Sigmoid colon (tissue), 7 donors: ENCODE data around the gene KCNB1. TPM values are rescaled to one million over a fixed set of nuclear protein-coding genes. Genes with fewer than 3 reads are reported as not detected.

Experiments
- DNase-seq: peaks from one replicate; pipeline ENCODE4 v3.0.0-alpha.2; 2019
- H3K27ac ChIP-seq, 4 donors: fragments of 200-600 bp; sonication (generic); one replicate each; pipeline ENCODE4 v1.5.1; 2016 to 2019; ENCODE audit warnings: mild to moderate bottlenecking in 1 of 4
- H3K27me3 ChIP-seq, 3 donors: fragments of 200-600 bp; sonication (generic); one replicate each; pipeline ENCODE4 v1.5.1; 2019; ENCODE audit warnings: mild to moderate bottlenecking in 1 of 3
- H3K36me3 ChIP-seq, 4 donors: fragments of 200-600 bp; sonication (generic); one replicate each; pipeline ENCODE4 v1.5.1; 2016 to 2019
- H3K4me1 ChIP-seq, 4 donors: fragments of 200-600 bp; sonication (generic); one replicate each; pipeline ENCODE4 v1.5.1; 2017 to 2019
- H3K4me3 ChIP-seq, 4 donors: fragments of 200-600 bp; sonication (generic); one replicate each; pipeline ENCODE4 v1.5.1; 2017 to 2019; ENCODE audit warnings: mild to moderate bottlenecking in 2 of 4, moderate library complexity in 1 of 4
- H3K9me3 ChIP-seq, 4 donors: fragments of 200-600 bp in 3 of 4; sonication (generic) in 3 of 4; one replicate each; pipeline versions ENCODE4 v1.5.1 to v1.6.1; 2013 to 2019
- CTCF ChIP-seq, 4 experiments: fragments of 450-650 bp in 3 of 4; fragments of 200-600 bp in 1 of 4; IDR thresholded peaks; one replicate each; pipeline ENCODE4 v1.5.1; 2016 to 2019; ENCODE audit warnings: antibody characterized with exemption in 4 of 4, mild to moderate bottlenecking in 3 of 4, moderate library complexity in 2 of 4
- EP300 ChIP-seq, 4 donors: sonication (generic); formaldehyde crosslinking; IDR thresholded peaks; one replicate each; pipeline ENCODE4 v1.6.1; 2017; ENCODE audit warnings: antibody characterized with exemption in 4 of 4
- POLR2A ChIP-seq, 2 donors: fragments of 450-650 bp; IDR thresholded peaks; one replicate each; pipeline ENCODE4 v1.6.1; 2016; ENCODE audit warnings: antibody characterized with exemption in 2 of 2, mild to moderate bottlenecking in 2 of 2, moderate library complexity in 2 of 2
- POLR2AphosphoS5 ChIP-seq, 4 donors: sonication (generic); formaldehyde crosslinking; IDR thresholded peaks; one replicate each; pipeline ENCODE4 v1.6.1; 2017; ENCODE audit warnings: antibody characterized with exemption in 4 of 4
- WGBS, 2 donors: extraction: QIAGEN DNeasy Blood & Tissue Kit; methylation state at CpG; one replicate each; pipeline ENCODE4 v1.1.7; 2013; 5-methylcytosine and 5-hydroxymethylcytosine counted together
- intact Hi-C: fragments of 100-400 bp; cut with DNase I; formaldehyde crosslinking; loops from one replicate; pipeline ENCODE4 v1.15.1; 2023
- polyA plus RNA-seq, 3 donors: library from polyadenylated mRNA; stranded (reverse); fragments of 200-250 nt; gene quantifications; one replicate each; pipeline ENCODE4 v1.2.3, GENCODE V29; 2013
- total RNA-seq, 4 donors: library from RNA; depleted of rRNA; stranded (reverse); fragments of >200 nt; gene quantifications; one replicate each; pipeline ENCODE4 v1.1.0, GENCODE V29; 2016
- donor health status: healthy with polysubstance abuse.
- donor health status: Bipolar disorder and iron deficiency.
- donor health status: healthy.

The KCNB1 gene
- total and polyA plus RNA-seq, 7 donors: under 0.01 to 20.6 (median 14.6) TPM; not detected in 1

DNA sequence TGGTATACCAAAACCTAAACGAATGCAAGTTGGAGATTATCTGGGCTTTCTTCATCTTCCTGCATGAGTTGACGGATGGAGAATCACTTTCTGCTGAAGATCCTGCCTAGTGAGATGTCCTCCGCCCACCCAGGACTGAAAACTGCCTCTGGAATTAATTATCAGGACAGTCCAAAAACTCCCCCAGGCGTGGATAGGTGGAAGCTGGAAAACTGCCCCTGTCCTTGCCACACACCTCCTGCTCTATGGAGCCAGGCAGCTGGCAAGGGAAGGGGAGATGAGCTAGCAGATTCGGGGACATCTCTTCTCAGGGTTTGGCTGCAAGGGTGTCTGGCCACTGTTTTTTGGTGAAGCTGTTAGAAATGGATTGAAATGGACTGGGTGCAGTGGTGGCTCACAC is 115.4 kb downstream of the KCNB1 start:
- H3K36me3 ChIP-seq: no peaks in the 10 kb centered on the region
- intact Hi-C loops: no loop called here
- 54 to 77% methylated on average over 5 of the region's 5 CpGs for WGBS, 2 donors
- no peaks in the 10 kb centered on the region for H3K27me3 ChIP-seq
- no peak overlapping the region for H3K27ac ChIP-seq
- TF ChIP-seq CTCF (IDR thresholded peaks at IDR 0.05) (no peak), EP300 (IDR thresholded peaks at IDR 0.05) (no peak), POLR2AphosphoS5 (IDR thresholded peaks at IDR 0.05) (no peak), POLR2A (IDR thresholded peaks at IDR 0.05) (no peak)
- no peak overlapping the region for H3K4me3 ChIP-seq
- DNase-seq: no peak
- no peaks in the 10 kb centered on the region for H3K9me3 ChIP-seq
- H3K4me1 ChIP-seq: peaks cover 0 to 20% (median 7%) of the 10 kb centered on the region in 4 donors

GRCh38 chr20:49366687-49367086 is 115.8 kb downstream of the KCNB1 start:
- TF ChIP-seq POLR2A (IDR thresholded peaks at IDR 0.05): no peak
- TF ChIP-seq POLR2AphosphoS5 (IDR thresholded peaks at IDR 0.05): no peak
- TF ChIP-seq CTCF (IDR thresholded peaks at IDR 0.05): no peak
- TF ChIP-seq EP300 (IDR thresholded peaks at IDR 0.05): no peak
- Histone ChIP-seq H3K4me1 (peaks cover 0 to 24% (median 11%) of the 10 kb centered on the region in 4 donors), H3K9me3 (no peaks in the 10 kb centered on the region), H3K36me3 (no peaks in the 10 kb centered on the region), H3K27ac (no peak overlapping the region), H3K27me3 (no peaks in the 10 kb centered on the region), H3K4me3 (no peak overlapping the region)
- DNase-seq: no peak
- WGBS, 2 donors: 16 to 61% methylated on average over 1 of the region's 1 CpG
- intact Hi-C loops: no loop called here

GRCh38 chr20:49361862-49362660 is 120.4 kb downstream of the KCNB1 start:
- Histone ChIP-seq H3K4me1 (peaks cover 0 to 33% (median 22%) of the 10 kb centered on the region in 4 donors), H3K4me3 (no peak overlapping the region), H3K27ac (peak overlapping the region in 3 of 4 donors; percentile 37 to 59 (median 46)), H3K9me3 (no peaks in the 10 kb centered on the region), H3K36me3 (no peaks in the 10 kb centered on the region), H3K27me3 (no peaks in the 10 kb centered on the region)
- TF ChIP-seq EP300 (IDR thresholded peaks at IDR 0.05): no peak
- no peak for TF ChIP-seq CTCF (IDR thresholded peaks at IDR 0.05)
- DNase-seq: peak; percentile 83
- intact Hi-C loops: no loop called here
- 76 to 85% methylated on average over 4 of the region's 4 CpGs for WGBS, 2 donors

GRCh38 chr20:49360242-49360968 is 122.1 kb downstream of the KCNB1 start:
- H3K9me3 ChIP-seq: no peaks in the 10 kb centered on the region
- H3K4me1 ChIP-seq: peaks cover 0 to 33% (median 22%) of the 10 kb centered on the region in 4 donors
- H3K27ac ChIP-seq: peak overlapping the region in 3 of 4 donors; percentile 37 to 59 (median 39)
- TF ChIP-seq POLR2AphosphoS5 (IDR thresholded peaks at IDR 0.05): no peak
- H3K27me3 ChIP-seq: no peaks in the 10 kb centered on the region
- WGBS, 2 donors: 40 to 62% methylated on average over 6 of the region's 6 CpGs
- DNase-seq: no peak
- no peaks in the 10 kb centered on the region for H3K36me3 ChIP-seq
- H3K4me3 ChIP-seq: no peak overlapping the region
- intact Hi-C loops: no loop called here

DNA sequence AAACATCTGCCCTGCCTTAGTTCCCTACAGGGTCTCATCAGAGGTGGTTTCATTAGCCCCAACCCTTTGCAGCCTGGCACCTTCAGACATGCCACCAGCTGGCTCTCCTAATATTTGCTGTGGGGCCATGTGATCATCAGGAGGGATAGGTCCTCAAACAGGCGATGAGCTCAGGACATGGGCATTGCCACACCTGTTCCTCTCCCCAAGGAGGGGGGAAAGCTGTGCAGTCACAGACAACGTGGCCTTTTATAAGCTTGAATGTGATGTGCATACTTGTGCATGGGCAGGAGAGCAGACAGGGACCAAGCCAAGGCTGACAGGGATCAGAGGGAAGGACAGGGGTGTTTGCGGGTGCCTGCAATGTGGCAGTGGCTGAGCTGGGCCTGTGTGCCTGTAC is 125.8 kb downstream of the KCNB1 start:
- Histone ChIP-seq H3K9me3 (no peaks in the 10 kb centered on the region), H3K36me3 (no peaks in the 10 kb centered on the region), H3K27ac (no peak overlapping the region), H3K4me3 (no peak overlapping the region), H3K4me1 (peaks cover 0 to 31% (median 27%) of the 10 kb centered on the region in 4 donors), H3K27me3 (no peaks in the 10 kb centered on the region)
- DNase-seq: no peak
- intact Hi-C loops: no loop called here
- TF ChIP-seq POLR2A (IDR thresholded peaks at IDR 0.05): no peak
- TF ChIP-seq POLR2AphosphoS5 (IDR thresholded peaks at IDR 0.05): no peak
- TF ChIP-seq CTCF (IDR thresholded peaks at IDR 0.05): no peak
- no peak for TF ChIP-seq EP300 (IDR thresholded peaks at IDR 0.05)
- WGBS, 2 donors: 39 to 65% methylated on average over 3 of the region's 3 CpGs
